HepG2 (cell line): Measurements from ENCODE around the gene TPD52L2. TPM values are rescaled to one million over a fixed set of nuclear protein-coding genes. Genes with fewer than 3 reads are reported as not detected.
A peak's percentile ranks its signal among the peaks of the same experiment; 100 is the strongest.

Experiments used
- BRD4 ChIP-seq: sonication (generic); formaldehyde crosslinking; IDR thresholded peaks from 2 replicates; pipeline ENCODE4 v1.4.0; 2020; ENCODE audit warnings: missing genetic modification reagents
- CEBPG ChIP-seq: IDR thresholded peaks from 2 replicates; pipeline ENCODE4 v1.6.1; 2016
- DMAP1 ChIP-seq: IDR thresholded peaks from 2 replicates; pipeline ENCODE4 v1.6.1; 2016
- FOXA1 ChIP-seq, 2 experiments: fragments of 450-650 bp in 1 of 2; sonication (generic) in 1 of 2; formaldehyde crosslinking in 1 of 2; IDR thresholded peaks; 2 replicates each; pipeline versions ENCODE4 v1.4.0 to v1.6.1; 2016 to 2020; ENCODE audit warnings: missing genetic modification reagents in 1 of 2
- FOXC1 ChIP-seq: sonication (generic); formaldehyde crosslinking; IDR thresholded peaks from 2 replicates; pipeline ENCODE4 v1.8.0; 2022; ENCODE audit warnings: mild to moderate bottlenecking, missing genetic modification reagents, borderline replicate concordance
- FUBP1 ChIP-seq: sonication (generic); formaldehyde crosslinking; IDR thresholded peaks from 2 replicates; pipeline ENCODE4 v1.5.1; 2020; ENCODE audit warnings: missing genetic modification reagents, mild to moderate bottlenecking, borderline replicate concordance
- HIVEP1 ChIP-seq: sonication (generic); formaldehyde crosslinking; IDR thresholded peaks from 2 replicates; pipeline ENCODE4 v1.4.0; 2020; ENCODE audit warnings: mild to moderate bottlenecking, missing genetic modification reagents
- HMG20B ChIP-seq: conservative IDR thresholded peaks from 2 replicates; pipeline ENCODE4 v1.6.1; 2016; ENCODE audit warnings: missing genetic modification reagents, missing compliant biosample characterization
- HNF1B ChIP-seq: sonication (generic); formaldehyde crosslinking; IDR thresholded peaks from 2 replicates; pipeline ENCODE4 v1.5.1; 2020; ENCODE audit warnings: mild to moderate bottlenecking, moderate library complexity, missing genetic modification reagents
- JARID2 ChIP-seq: sonication (generic); formaldehyde crosslinking; IDR thresholded peaks from 2 replicates; pipeline ENCODE4 v1.8.1; 2023; ENCODE audit warnings: missing genetic modification reagents, inconsistent platforms; ENCODE audit not compliant: insufficient replicate concordance
- JUND ChIP-seq: sonication (generic); formaldehyde crosslinking; IDR thresholded peaks from 2 replicates; pipeline ENCODE4 v1.8.0; 2022; ENCODE audit warnings: mild to moderate bottlenecking, missing genetic modification reagents
- MED8 ChIP-seq: sonication (generic); formaldehyde crosslinking; IDR thresholded peaks from 2 replicates; pipeline ENCODE4 v1.8.1; 2023; ENCODE audit warnings: mild to moderate bottlenecking, missing genetic modification reagents; ENCODE audit not compliant: insufficient replicate concordance
- NFKBIZ ChIP-seq: IDR thresholded peaks from 2 replicates; pipeline ENCODE4 v1.6.1; 2018; ENCODE audit warnings: missing genetic modification reagents, missing compliant biosample characterization
- PHF21A ChIP-seq: sonication (generic); formaldehyde crosslinking; IDR thresholded peaks from 2 replicates; pipeline ENCODE4 v1.5.0; 2020; ENCODE audit warnings: mild to moderate bottlenecking, missing genetic modification reagents
- RXRB ChIP-seq: IDR thresholded peaks from 2 replicates; pipeline ENCODE4 v1.6.1; 2016; ENCODE audit warnings: borderline replicate concordance, missing genetic modification reagents, missing compliant biosample characterization
- SAFB2 ChIP-seq: sonication (generic); formaldehyde crosslinking; IDR thresholded peaks from 2 replicates; pipeline ENCODE4 v1.5.1; 2020; ENCODE audit warnings: missing genetic modification reagents, low read depth, mild to moderate bottlenecking, borderline replicate concordance
- SNAPC5 ChIP-seq: sonication (generic); formaldehyde crosslinking; IDR thresholded peaks from 2 replicates; pipeline ENCODE4 v1.8.1; 2023; ENCODE audit warnings: mild to moderate bottlenecking, missing genetic modification reagents, borderline replicate concordance
- STAG1 ChIP-seq: sonication (generic); formaldehyde crosslinking; IDR thresholded peaks from 2 replicates; pipeline ENCODE4 v1.4.0; 2020; ENCODE audit warnings: missing genetic modification reagents
- TFAP4 ChIP-seq: sonication (generic); IDR thresholded peaks from 2 replicates; pipeline ENCODE4 v1.6.1; 2016; ENCODE audit warnings: low read depth, borderline replicate concordance
- ZNF317 ChIP-seq: sonication (generic); formaldehyde crosslinking; IDR thresholded peaks from 2 replicates; pipeline ENCODE4 v1.5.0; 2020; ENCODE audit warnings: mild to moderate bottlenecking, missing genetic modification reagents
- ZNF484 ChIP-seq: sonication (generic); formaldehyde crosslinking; IDR thresholded peaks from 2 replicates; pipeline ENCODE4 v1.5.1; 2020; ENCODE audit warnings: mild to moderate bottlenecking, low read depth, missing genetic modification reagents, borderline replicate concordance
- ZNF580 ChIP-seq: IDR thresholded peaks from 2 replicates; pipeline ENCODE4 v1.6.1; 2016; ENCODE audit warnings: low read depth, borderline replicate concordance
- ZNF589 ChIP-seq: sonication (generic); formaldehyde crosslinking; conservative IDR thresholded peaks from 2 replicates; pipeline ENCODE4 v1.8.0; 2022; ENCODE audit warnings: mild to moderate bottlenecking, moderate library complexity, missing genetic modification reagents
- ZNF850 ChIP-seq: sonication (generic); formaldehyde crosslinking; conservative IDR thresholded peaks from 2 replicates; pipeline ENCODE4 v1.9.0; 2021; ENCODE audit warnings: mild to moderate bottlenecking, missing genetic modification reagents
- ZNF891 ChIP-seq: sonication (generic); formaldehyde crosslinking; IDR thresholded peaks from 2 replicates; pipeline ENCODE4 v1.5.0; 2020; ENCODE audit warnings: mild to moderate bottlenecking, missing genetic modification reagents
- polyA plus RNA-seq, 8 experiments: library from polyadenylated mRNA; depleted of rRNA in 3 of 8; stranded (reverse) in 7 of 8; unstranded in 1 of 8; fragments of >200 nt; fragmentation: Illumina TruSeq in 4 of 8; extraction: Trizol in 4 of 8; gene quantifications; 2 replicates each; pipeline versions ENCODE4 v1.2.1 to v1.2.3, GENCODE V29; 2011 to 2016; ENCODE audit warnings: low read depth in 4 of 8, missing spikeins in 1 of 8, mixed read lengths in 1 of 8; ENCODE audit not compliant: insufficient read depth in 1 of 8
- total RNA-seq, 5 experiments: library from RNA; depleted of rRNA; stranded (reverse); fragments of >200 nt; fragmentation: Illumina TruSeq; extraction: Trizol; gene quantifications; 2 replicates each; pipeline ENCODE4 v1.2.3, GENCODE V29; 2016; ENCODE audit warnings: low read depth in 1 of 5

Gene TPD52L2
- total and polyA plus RNA-seq, 2 of the 13 experiments (the other 11 are each of a cell fraction or from before 2014, with no cell fraction given), result 156 to 184 TPM

- TF ChIP-seq HNF1B (CRISPR knock-in tag), result no peak
- TF ChIP-seq FUBP1, result no peak
- TF ChIP-seq MED8, result peak; percentile 67
- no peak for TF ChIP-seq JUND (CRISPR knock-in tag)
- 0 out of 2 replicates have a peak, but pooled peaks have one; percentile 5 for TF ChIP-seq ZNF317 (CRISPR knock-in tag)
- TF ChIP-seq PHF21A (CRISPR knock-in tag), result peak; percentile 81
- TF ChIP-seq SAFB2 (CRISPR knock-in tag), result no peak
- TF ChIP-seq ZNF891 (CRISPR knock-in tag), result peak; percentile 20; the same call in 1 of the 2 replicates
- peak; percentile 62 for TF ChIP-seq CEBPG
- TF ChIP-seq FOXA1 (IDR thresholded peaks at IDR 0.05), result no peak
- 0 out of 2 replicates have a peak, but pooled peaks have one; percentile 34 for TF ChIP-seq FOXA1 (CRISPR knock-in tag; IDR thresholded peaks at IDR 0.05)
- TF ChIP-seq HIVEP1 (CRISPR knock-in tag), result peak; percentile 31
- 0 out of 2 replicates have a peak, but pooled peaks have one; percentile 43 for TF ChIP-seq SNAPC5 (CRISPR knock-in tag)
- 0 out of 2 replicates have a peak, but pooled peaks have one; percentile 35 for TF ChIP-seq FOXC1 (CRISPR knock-in tag)
- peak; percentile 21; the same call in 1 of the 2 replicates for TF ChIP-seq DMAP1 (CRISPR knock-in tag)
- no peak for TF ChIP-seq NFKBIZ (CRISPR knock-in tag)
- TF ChIP-seq ZNF850 (CRISPR knock-in tag), result no peak
- TF ChIP-seq ZNF484, result 0 out of 2 replicates have a peak, but pooled peaks have one; percentile 66
- peak; percentile 62; the same call in 1 of the 2 replicates for TF ChIP-seq RXRB
- TF ChIP-seq STAG1 (CRISPR knock-in tag), result no peak
- TF ChIP-seq TFAP4, result peak; percentile 90
- TF ChIP-seq HMG20B (CRISPR knock-in tag), result no peak
- TF ChIP-seq ZNF580 (CRISPR knock-in tag), result no peak
- peak; percentile 58 for TF ChIP-seq JARID2 (CRISPR knock-in tag)
- TF ChIP-seq BRD4 (CRISPR knock-in tag), result no peak
- TF ChIP-seq ZNF589 (CRISPR knock-in tag), result peak; percentile 83; the same call in 1 of the 2 replicates
Observed at GRCh38 chr20:63848003-63848911, 16.8 kb upstream of the TPD52L2 start (continued).
